Parathyroid adenoma (tissue), 2 donors: Measurements from ENCODE around the gene ZNF213.

Experiments
- H2AFZ ChIP-seq: fragments of 300-600 bp; sonication (generic); one replicate; pipeline ENCODE4 v1.7.0; 2017; ENCODE audit warnings: antibody characterized with exemption, mild to moderate bottlenecking
- H3K27ac ChIP-seq: fragments of 300-600 bp; sonication (generic); one replicate; pipeline ENCODE4 v1.7.0; 2017
- H3K27me3 ChIP-seq: fragments of 300-600 bp; sonication (generic); one replicate; pipeline ENCODE4 v1.7.0; 2017; ENCODE audit warnings: low read length; ENCODE audit not compliant: control insufficient read depth, insufficient read depth
- H3K36me3 ChIP-seq: fragments of 300-600 bp; sonication (generic); one replicate; pipeline ENCODE4 v1.7.0; 2017; ENCODE audit warnings: low read length; ENCODE audit not compliant: control insufficient read depth, insufficient read depth
- H3K4me1 ChIP-seq: fragments of 300-600 bp; sonication (generic); one replicate; pipeline ENCODE4 v1.7.0; 2017; ENCODE audit warnings: control low read depth
- H3K4me2 ChIP-seq: fragments of 300-600 bp; sonication (generic); one replicate; pipeline ENCODE4 v1.7.0; 2017; ENCODE audit warnings: low read length
- H3K4me3 ChIP-seq: fragments of 300-600 bp; sonication (generic); one replicate; pipeline ENCODE4 v1.7.0; 2017; ENCODE audit warnings: low read depth, low read length
- H3K79me2 ChIP-seq: fragments of 300-600 bp; sonication (generic); one replicate; pipeline ENCODE4 v1.7.0; 2017; ENCODE audit warnings: control low read depth
- H3K9ac ChIP-seq: fragments of 300-600 bp; sonication (generic); one replicate; pipeline ENCODE4 v1.7.0; 2017; ENCODE audit warnings: mild to moderate bottlenecking
- H3K9me3 ChIP-seq: fragments of 300-600 bp; sonication (generic); one replicate; pipeline ENCODE4 v1.7.0; 2017; ENCODE audit warnings: low read length; ENCODE audit not compliant: control insufficient read depth
- CTCF ChIP-seq: fragments of 300-600 bp; sonication (generic); IDR thresholded peaks from one replicate; pipeline ENCODE4 v1.7.0; 2017; ENCODE audit warnings: antibody characterized with exemption, mild to moderate bottlenecking
- donor health status: primary hyperparathyroidism.

ZNF213 gene

GRCh38 chr16:3190949-3191353, 56.1 kb downstream of the ZNF213 start:
- Histone ChIP-seq H3K79me2 (no peaks in the 10 kb centered on the region), H3K4me1 (no peaks in the 10 kb centered on the region), H3K36me3 (no peaks in the 10 kb centered on the region), H3K4me2 (peak overlapping the region; percentile 40), H3K4me3 (no peak overlapping the region), H3K27me3 (no peaks in the 10 kb centered on the region), H3K9me3 (no peaks in the 10 kb centered on the region), H3K9ac (no peak overlapping the region), H2AFZ (no peak overlapping the region), H3K27ac (no peak overlapping the region)
- TF ChIP-seq CTCF = no peak
